Islet precursor cell (in vitro differentiated cells): ENCODE results near the gene KCNMA1.

ENCODE experiments used
- DNase-seq: peaks from one replicate; pipeline ENCODE4 v3.0.0-alpha.2; 2018

Gene KCNMA1

DNA sequence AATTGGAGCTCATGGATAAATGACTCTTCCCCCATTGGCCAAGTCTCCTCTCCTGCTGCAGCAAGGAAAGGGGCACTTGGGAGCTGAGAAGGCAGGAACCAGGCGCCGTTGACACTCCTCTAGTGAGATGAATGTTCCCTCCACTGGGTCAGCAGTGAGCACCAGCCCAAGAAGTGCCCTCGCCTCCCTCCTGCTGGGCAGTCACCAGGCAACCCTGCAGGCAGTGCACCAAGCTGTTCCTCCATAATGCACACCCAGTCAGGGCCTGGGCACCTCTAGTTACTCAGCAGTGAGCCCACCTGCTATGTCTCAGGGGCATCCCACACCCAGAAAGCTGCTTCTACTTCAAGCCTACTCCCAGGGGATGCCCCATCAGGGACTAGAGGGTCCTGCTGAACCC lies 84.3 kb downstream of the KCNMA1 start:
- DNase-seq: no peak

DNA sequence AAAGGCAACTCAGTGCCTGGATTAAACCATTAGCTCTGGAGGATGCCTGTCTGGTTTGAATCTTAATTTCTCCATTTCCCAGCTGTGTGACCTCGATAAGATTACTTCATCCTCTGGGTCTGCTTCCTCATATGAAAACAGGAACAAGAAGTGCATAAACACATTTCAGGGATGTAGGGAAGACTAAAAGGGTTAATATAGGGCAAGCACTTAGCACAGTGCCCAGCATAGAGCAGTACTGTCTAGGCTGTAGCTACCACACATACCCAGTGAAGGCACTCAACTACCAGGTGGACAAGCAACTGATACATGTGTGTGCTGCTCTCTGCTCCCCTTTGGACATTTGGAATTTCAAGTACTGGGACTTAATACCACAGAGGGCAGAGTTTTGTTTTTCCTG lies 85.4 kb downstream of the KCNMA1 start:
- DNase-seq: no peak

DNA sequence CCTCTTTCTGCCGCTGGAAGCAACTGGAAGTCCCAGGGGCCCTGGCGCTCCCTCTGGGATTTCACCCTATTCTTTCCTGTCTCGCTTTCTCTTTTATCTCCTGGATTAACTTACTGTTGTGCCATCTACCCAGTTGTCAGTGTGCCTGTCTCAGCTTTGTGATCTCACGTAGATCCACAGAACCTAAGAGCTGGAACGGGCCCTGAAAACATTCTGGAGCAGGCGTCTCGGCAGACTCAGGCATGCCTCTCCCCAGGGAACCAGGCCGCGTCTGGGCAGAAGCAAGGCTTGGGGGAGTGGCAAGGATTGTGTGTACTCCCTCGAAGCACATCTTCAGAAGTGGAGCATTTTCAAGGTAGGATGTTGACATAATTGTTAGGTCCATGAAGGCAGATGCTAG lies 87.2 kb downstream of the KCNMA1 start:
- no peak for DNase-seq

DNA sequence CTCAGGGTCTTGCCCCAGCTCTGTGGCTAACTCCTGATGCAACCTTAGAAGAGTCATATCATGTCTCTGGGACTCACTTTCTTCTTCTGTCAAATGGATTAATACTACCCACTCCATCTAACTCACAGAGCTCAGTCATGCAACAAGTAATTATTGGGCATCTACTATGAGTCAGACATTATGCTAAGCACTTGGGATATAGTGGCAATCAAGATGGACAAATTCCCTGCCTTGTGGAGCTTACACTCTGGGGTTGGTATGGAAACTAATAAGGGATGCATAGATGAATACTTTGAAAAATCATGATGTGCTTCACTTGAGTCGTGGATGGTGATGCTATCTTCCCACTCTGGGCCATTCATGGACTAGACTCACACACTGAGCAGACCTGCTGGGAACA lies 88.9 kb downstream of the KCNMA1 start:
- no peak for DNase-seq

DNA sequence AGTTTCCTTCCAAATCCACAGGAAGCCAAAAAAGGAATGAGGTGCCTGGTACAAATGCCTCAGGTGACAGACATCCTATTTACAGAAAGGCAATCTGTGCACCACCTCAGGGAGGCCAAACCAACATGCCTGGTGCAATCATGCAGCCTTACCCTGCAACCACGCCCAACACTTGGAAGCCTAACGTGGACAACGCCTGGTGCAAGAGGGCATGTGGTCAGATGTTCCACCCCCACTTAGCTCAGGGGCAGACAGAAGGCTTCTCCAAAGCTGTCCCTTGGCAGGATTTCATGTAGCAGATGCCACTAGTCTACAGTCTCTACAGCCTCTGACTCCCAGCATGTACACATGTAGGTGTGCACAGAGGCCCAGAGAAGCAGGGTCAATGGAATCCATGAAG lies 89.5 kb downstream of the KCNMA1 start:
- no peak for DNase-seq

DNA sequence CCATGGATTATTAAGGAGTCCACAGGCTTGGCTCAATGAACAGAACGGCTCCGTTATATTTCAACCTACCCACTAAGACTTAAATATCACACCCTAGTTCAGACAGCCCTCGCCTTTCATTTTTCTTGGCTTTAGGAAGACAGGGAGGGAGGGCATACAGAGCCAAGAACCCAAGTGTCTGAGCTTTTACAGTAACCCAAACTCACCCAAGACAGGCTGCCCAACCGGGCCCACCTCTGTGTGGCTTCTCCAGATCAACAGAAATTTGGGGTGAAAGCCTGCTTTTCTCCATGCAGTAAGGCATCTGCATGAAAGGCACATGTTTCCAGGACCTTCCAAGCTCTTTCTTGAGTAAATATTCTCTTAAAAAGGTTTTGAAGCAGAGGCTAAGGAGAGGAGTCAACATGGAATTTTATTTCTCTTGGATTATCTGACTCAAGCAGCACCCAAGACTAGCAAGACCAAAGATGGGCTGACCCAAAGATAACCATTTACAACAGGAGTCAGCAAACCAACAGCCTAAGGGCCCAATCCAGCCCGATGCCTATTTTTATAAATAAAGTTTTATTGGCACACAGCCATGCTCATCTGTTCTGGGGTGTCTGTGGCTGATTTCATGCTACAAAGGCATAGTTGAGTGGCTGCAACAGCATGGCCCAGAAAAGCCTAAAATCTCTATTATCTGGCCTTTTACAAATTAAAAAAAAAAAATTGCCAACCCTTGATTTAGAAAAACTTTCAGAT lies 90.1 kb downstream of the KCNMA1 start:
- no peak for DNase-seq

DNA sequence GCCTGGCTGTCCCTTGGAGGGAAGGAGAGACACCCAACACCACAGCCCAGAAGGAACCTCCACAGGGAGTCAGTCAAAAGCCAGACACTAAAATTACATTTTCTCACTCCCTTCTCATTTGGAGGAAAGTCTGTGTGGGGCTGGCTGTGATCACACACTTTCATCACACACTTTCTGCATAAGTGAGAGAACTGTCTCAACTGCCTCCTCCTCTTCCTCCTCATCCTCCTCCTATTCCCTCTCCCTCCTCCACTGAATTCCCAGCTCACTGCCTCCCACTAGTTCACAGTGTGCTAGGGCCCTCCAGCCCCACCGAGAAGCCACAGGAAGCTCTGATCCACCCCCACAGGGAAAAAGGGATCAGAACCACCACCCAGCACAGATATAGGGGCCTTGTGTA lies 91.6 kb downstream of the KCNMA1 start:
- no peak for DNase-seq

DNA sequence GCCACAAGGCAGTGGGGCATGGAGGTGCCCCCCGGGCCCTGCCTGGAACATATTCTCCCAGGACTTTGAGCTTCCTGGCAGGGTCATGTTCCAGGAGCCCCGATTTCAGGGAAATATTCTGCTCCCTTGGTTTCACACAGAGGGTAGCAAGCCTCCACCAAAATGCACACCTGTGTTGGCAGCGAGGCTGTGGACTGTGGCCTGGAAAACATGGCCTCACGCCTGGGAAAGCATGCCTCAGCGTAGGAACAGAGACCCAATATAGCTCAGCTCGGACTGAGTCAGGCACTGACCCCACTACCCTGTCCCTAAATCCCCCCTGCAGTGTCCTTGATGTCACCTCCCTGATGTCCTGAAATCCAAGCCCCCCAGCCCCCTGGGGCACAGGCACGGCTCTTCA lies 92.0 kb downstream of the KCNMA1 start:
- DNase-seq: no peak

DNA sequence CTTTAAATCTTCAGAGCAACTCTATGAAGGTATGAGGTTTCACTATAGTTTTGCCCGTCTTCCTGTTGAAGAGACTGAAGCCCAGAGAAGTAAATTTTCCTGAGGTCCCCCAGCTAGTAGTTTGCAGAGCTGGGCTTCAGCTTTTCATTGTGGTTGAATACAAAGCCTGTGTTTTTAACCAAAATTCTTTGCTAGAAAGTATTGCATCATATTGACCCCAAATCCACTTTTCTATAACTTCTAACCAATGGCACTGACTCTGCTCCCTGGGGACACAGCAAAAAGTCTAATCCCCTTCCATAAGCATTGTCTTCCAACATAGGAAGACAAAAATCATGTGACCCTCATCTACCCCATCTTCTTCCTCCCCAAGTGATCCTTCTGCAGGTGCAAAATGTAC lies 93.0 kb downstream of the KCNMA1 start:
- DNase-seq: no peak

DNA sequence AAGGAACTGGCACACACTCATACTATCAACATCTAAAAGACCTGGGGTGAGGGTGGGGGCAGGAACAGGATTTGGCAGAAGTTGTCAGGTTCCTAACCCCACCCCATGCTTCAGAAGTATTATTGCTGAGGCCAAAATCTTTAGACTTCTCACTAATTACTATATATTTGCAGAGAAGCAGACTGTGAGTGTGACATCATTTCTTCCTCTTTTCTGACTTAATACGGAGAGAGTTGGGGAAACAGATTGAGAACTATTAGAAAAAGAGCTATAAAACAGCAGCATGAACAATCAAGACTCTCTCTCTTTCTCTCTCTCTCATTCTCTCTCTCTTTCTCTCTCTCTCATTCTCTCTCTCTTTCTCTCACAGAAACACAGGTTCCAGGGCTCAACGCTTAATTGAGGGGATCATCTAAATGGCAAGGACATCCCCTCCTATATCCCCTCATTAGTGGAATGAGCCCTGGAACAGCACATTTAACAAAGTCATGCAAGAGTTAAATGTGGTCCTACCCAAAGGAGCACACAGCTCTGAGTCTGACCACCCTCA lies 94.8 kb downstream of the KCNMA1 start:
- DNase-seq: no peak

DNA sequence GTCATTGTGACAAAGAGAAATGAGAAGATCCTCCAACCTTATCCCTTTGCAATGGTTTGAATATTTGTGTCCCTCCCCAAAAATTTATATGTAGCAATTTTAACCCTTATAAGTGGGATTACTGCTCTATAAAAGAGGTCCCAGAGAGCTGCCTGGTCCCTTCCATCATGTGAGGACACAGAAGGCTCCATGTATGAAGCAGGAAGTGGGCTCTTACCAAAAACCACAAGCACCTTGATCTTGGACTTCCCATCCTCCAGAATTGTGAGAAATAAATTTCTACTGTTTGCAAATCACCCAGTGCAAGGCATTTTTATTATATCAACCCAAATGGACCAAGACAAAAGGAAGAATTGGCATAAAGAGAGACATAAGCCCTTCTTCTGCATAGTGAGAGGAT lies 95.7 kb downstream of the KCNMA1 start:
- no peak for DNase-seq

DNA sequence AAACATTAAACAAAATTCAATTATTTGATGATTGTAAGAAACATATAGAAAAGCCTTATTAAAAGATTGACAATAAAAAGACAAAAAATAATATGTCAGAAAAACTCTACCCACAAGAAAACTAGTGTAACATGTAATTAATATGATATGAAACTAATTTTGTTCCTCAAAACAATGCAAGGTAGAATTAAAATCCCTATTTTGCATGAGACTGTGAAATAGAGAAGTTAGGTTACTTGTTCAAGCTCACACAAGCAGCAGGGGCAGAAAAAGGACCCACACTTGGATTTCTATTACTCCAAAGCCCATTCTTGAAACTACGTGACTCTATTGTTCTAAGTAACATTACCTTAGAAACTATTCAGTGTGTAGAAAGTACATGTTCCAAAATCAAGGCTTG lies 96.4 kb downstream of the KCNMA1 start:
- no peak for DNase-seq

DNA sequence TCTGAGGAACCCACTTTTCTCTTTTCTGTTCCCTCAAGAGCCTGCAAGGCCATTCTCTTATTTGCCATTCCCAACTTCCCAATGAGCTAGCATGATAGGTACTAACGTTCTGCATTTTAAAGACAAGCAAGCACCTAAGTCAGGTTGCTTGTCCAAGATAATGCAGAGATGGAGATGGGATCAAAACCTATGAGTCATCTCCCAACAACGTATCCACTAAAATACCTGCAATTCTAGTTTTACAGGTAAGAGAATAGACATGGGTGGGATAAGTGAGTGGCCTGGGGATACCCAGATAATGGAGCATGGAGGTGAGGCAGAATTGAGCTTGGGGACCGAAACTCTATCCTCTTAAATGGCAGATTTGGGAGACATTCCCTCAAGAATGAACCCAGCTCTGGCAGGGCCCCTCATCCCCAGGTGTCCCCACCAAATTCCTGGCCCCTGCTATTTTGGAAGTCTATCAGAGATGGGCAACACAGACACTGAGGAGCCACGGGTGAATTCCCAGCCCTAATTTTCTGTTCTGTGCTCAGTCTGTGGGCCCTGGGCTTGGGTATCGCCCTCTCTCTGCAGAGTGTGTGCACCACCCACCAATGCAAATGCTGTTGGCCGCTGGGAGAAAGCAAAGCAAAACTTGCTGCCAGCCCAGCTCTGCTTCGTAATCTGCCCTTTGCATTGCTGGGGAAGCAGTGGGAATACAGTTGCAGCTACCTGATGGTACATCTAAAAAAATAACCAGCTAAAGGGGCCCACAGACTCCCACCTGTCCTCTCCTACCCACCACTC lies 98.3 kb downstream of the KCNMA1 start:
- DNase-seq: no peak

DNA sequence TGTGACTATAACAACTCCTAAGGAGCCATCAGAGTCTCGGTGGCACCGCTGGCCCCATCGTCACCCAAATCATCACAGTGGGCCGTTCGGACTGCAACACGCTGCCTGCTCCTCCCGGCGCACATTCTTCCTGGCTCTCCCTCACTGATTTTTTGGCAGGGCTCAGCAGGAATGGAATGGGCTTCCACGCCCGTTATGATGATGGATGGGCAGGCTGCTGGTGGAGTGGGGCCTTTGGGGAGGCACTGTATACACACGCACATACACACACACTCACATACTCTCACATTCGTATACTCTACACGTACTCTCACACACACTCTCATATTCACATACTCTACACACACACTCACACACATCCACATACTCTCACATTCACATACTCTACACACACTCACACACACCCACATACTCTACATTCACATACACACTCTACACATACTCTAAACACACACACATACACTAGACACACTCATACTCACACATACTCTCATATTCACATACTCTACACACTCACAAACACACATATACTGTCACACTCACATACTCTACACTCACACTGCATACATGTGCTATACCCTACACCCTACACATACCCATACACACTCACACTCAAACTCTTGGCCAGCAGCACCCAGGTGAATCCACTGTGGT lies 99.8 kb downstream of the KCNMA1 start:
- no peak for DNase-seq

DNA sequence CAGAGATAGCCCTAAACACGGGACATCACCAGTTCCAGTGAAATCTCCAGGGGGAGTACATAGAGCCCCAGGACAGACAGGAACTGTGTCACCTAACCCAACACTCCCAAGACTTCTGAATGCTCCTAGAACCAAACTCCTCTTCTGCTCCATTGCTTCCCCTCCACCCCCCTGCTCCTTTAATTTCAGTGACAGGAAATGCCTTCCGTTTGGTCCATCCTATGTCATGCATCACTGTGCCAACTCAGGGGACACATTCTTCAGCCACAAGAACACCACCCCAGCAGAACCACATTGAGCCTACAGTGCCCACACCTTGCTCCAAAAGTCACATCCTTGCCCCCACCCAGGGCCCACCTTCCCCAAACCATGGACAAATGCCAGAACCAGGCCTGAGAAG lies 100.5 kb downstream of the KCNMA1 start:
- no peak for DNase-seq

DNA sequence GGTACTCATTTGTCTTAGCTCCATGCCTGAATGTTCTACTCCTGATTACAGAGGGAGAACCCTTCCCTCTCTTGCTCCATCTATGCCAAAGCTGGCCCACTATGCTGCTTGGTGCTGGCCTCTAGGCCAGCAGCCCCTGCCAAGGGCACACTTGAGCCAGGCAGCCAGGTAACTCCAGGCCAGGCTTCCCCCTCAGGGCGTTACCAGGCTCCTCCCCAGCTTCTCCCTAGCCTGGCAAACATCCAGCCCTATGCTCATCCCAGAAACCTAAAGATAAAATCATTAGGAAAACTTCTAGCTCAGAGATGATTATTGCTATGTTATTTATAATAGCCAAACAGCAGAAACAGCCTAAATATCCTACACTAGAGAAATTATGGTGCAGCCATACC lies 103.7 kb downstream of the KCNMA1 start:
- DNase-seq: no peak

DNA sequence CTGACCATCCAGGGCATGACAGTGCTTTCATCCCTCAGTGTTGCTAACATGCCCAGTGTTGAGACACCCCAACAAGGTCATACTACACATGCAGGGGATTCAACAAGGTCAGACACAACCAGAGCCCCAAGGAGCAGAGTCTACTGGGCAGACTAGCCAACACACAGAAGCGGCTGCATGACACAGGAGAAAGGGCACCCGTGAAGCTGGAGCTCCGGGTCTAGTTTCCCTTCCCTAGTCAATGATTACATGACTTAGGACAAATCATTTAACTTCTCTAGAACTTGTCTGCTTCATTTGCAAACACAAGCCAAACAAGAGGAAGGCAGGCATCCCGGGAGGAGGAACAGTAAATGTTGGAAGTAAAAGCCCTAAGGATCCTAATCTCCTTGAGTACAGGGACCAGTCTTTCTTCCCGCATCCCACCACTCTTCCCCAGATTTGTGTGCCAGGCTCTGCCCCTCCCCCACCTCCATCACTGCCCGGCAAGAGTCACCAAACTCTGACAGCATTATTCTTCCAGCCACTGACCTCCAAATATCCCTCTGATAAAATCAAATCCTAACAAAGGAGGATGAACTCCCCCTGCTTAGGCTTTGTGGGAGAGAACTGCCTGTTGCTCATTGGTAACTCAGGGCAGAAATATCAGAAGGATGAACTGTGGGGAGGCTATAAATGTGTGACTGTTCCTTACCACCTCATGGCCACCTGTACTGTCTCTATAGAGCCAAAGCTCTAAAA lies 104.3 kb downstream of the KCNMA1 start:
- DNase-seq: no peak

DNA sequence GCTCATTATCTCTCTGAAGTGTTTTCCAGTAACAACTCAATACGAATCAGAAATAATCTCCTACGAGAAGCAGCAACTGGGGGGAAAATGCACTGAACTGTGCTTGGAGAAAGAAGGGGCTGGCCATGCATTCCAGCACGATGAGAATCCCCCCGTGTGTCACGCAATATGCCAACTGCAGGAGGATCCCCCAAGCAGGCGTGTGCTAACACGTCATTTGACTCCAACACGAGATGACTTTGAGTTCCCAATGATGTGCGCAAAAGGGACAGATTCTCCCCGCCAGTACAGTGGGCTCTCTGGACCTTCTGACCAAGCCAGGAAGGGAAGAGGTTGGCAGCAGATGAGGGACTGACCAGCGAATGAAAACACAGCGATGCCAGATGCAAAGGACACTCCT lies 105.5 kb downstream of the KCNMA1 start:
- no peak for DNase-seq

DNA sequence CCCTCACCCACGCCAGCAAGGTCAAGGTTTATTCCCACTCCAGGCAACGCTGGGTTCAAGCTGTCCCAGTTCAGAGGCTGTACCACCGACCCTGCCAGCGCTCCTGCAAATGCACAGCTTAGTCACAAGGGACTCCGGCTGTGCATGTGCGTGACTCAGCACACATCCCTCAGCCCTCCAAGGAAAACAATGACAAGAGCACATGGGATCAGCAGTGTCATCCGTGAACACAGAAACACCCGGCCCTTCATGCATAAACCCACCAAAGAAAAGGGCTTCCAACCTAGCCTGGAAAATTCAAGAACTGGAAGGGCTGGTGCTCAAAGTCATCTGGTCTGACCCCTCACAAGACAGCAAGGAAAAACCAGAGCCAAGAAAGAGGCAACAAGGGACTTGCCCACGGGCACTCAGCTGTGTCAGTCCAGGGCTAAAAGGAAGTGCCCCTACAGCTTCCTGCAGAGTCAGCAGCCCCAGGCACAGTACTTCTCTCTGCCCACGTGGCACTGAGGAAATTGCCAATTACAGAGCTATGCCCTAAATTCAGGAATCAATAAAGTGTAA lies 106.1 kb downstream of the KCNMA1 start:
- peak; percentile 79 for DNase-seq

DNA sequence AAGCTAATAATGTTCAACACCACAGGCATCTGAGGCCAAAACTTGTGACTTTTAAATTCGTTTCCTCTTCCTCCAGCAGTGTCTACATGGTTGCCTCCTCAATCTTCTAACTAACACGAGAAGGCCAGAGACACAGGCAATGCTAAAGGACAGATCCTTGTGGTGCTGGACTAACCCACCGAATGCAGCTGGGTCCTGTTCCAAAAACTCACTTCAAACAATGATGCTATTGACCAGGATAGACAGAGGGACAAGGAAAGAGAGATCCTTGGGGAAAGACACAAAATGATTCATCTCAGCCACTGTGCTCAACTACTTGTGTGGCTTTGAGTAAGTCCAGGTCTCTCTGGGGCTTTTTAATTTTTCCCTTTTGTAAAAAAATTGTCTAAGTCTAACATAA lies 107.6 kb downstream of the KCNMA1 start:
- DNase-seq: no peak

DNA sequence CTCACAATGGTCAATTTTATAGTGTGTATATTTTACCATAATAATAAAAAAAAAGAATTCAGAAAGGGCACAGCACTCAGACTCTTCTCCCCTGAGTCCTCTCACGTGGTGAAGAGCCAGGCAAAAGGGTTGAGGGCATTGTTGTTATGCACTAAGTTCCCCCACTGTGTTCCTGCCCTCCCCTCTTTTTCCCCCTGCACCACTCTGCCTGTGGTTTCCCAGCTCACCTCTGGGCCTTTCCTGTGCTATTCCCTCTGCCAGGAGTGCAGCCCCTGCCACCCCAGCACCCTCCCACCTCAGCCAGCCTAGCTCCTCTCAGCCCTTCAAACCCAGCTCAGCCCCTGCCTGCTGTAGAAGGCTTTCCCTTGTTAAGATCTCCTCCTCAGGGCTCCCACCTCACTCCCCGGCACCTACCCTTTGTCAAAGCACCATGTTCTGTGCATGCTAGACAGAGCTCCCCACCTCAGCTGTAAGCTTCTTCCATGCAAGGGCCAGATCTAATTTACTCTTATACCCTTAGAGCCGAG lies 108.5 kb downstream of the KCNMA1 start:
- no peak for DNase-seq

DNA sequence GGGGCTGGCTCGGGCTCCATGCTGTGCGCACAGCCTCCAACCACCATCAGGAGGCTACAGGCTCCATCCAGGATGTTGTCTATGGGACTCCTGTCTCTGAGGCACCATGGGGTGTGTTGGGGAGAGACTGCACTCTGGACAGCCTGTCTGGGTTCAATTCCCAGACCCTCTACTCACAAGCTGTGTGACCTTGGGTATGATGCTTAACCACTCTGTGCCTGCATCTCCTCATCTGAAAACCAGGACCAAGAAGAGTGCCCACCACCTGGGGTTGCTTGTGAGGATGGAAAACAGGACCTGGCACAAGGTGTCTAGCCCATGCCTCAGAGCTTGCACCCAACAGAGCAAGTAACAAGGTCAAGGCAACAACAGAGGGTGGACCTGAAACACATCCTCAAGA lies 109.8 kb downstream of the KCNMA1 start:
- DNase-seq: no peak
